ENCODE results near the gene FAM50B. TPM values are rescaled to one million over a fixed set of nuclear protein-coding genes. Genes with fewer than 3 reads are reported as not detected.

The FAM50B gene
- total RNA-seq, 1 experiment from 2014 or later = not detected

GRCh38 chr6:3884007-3884745 is 35.0 kb downstream of the FAM50B start:
- DNase-seq (ENCODE audit: low spot score) = no peak

GRCh38 chr6:3885262-3886036 is 36.3 kb downstream of the FAM50B start:
- in situ Hi-C loops (cut with HindIII; ENCODE audit: low sequenced_read_pairs) = no loop called here
- DNase-seq (ENCODE audit: low spot score) = no peak

More at GRCh38 chr6:3884007-3884745, 35.0 kb downstream of the FAM50B start:
- in situ Hi-C loops (cut with HindIII; ENCODE audit: low sequenced_read_pairs) = no loop called here

GRCh38 chr6:3887150-3887700 is 38.1 kb downstream of the FAM50B start:
- in situ Hi-C loops (cut with HindIII; ENCODE audit: low sequenced_read_pairs) = no loop called here
- no peak for DNase-seq (ENCODE audit: low spot score)

GRCh38 chr6:3888153-3888957 is 39.2 kb downstream of the FAM50B start:
- DNase-seq (ENCODE audit: low spot score) = no peak
- in situ Hi-C loops (cut with HindIII; ENCODE audit: low sequenced_read_pairs) = no loop called here

GRCh38 chr6:3890047-3890446 is 40.9 kb downstream of the FAM50B start:
- in situ Hi-C loops (cut with HindIII; ENCODE audit: low sequenced_read_pairs) = no loop called here
- DNase-seq (ENCODE audit: low spot score) = no peak

- in situ Hi-C loops (cut with HindIII; ENCODE audit: low sequenced_read_pairs) = no loop called here
- no peak for DNase-seq (ENCODE audit: low spot score)
Measured at GRCh38 chr6:3891883-3892282, 42.7 kb downstream of the FAM50B start.

- DNase-seq (ENCODE audit: low spot score) = no peak
- in situ Hi-C loops (cut with HindIII; ENCODE audit: low sequenced_read_pairs) = no loop called here
Measured at GRCh38 chr6:3892603-3893002, 43.4 kb downstream of the FAM50B start.

GRCh38 chr6:3893487-3893886 is 44.3 kb downstream of the FAM50B start:
- in situ Hi-C loops (cut with HindIII; ENCODE audit: low sequenced_read_pairs) = no loop called here

GRCh38 chr6:3893917-3894316 is 44.7 kb downstream of the FAM50B start:
- DNase-seq (ENCODE audit: low spot score) = no peak
- in situ Hi-C loops (cut with HindIII; ENCODE audit: low sequenced_read_pairs) = no loop called here

More at GRCh38 chr6:3893487-3893886, 44.3 kb downstream of the FAM50B start:
- DNase-seq (ENCODE audit: low spot score) = no peak

- in situ Hi-C loops (cut with HindIII; ENCODE audit: low sequenced_read_pairs) = no loop called here
- DNase-seq (ENCODE audit: low spot score) = no peak
Measured at GRCh38 chr6:3894590-3895311, 45.6 kb downstream of the FAM50B start.

GRCh38 chr6:3895312-3895653 is 46.1 kb downstream of the FAM50B start:
- in situ Hi-C loops (cut with HindIII; ENCODE audit: low sequenced_read_pairs) = no loop called here
- no peak for DNase-seq (ENCODE audit: low spot score)

- no peak for DNase-seq (ENCODE audit: low spot score)
- in situ Hi-C loops (cut with HindIII; ENCODE audit: low sequenced_read_pairs) = no loop called here
Measured at GRCh38 chr6:3895805-3896204, 46.6 kb downstream of the FAM50B start.

- no peak for DNase-seq (ENCODE audit: low spot score)
Measured at GRCh38 chr6:3898265-3898994, 49.3 kb downstream of the FAM50B start.

GRCh38 chr6:3899061-3899460 is 49.9 kb downstream of the FAM50B start:
- DNase-seq (ENCODE audit: low spot score) = no peak
- in situ Hi-C loops (cut with HindIII; ENCODE audit: low sequenced_read_pairs) = no loop called here

More at GRCh38 chr6:3898265-3898994, 49.3 kb downstream of the FAM50B start:
- in situ Hi-C loops (cut with HindIII; ENCODE audit: low sequenced_read_pairs) = no loop called here

GRCh38 chr6:3899970-3900439 is 50.8 kb downstream of the FAM50B start:
- no peak for DNase-seq (ENCODE audit: low spot score)
- in situ Hi-C loops (cut with HindIII; ENCODE audit: low sequenced_read_pairs) = no loop called here

Data from G401 (cell line).